GM08714 (cell line): ENCODE measurements around the gene TMEFF2.

Experiments
- H3K4me3 ChIP-seq: fragments of 200-500 bp; sonication (Bioruptor generic); 2 replicates; pipeline ENCODE4 v1.5.1; 2014; ENCODE audit warnings: mild to moderate bottlenecking, low read length, inconsistent platforms
- ZNF274 ChIP-seq: IDR thresholded peaks from 2 replicates; pipeline ENCODE4 v1.6.1; 2012; ENCODE audit warnings: mild to moderate bottlenecking, low read depth, low read length

The TMEFF2 gene

DNA sequence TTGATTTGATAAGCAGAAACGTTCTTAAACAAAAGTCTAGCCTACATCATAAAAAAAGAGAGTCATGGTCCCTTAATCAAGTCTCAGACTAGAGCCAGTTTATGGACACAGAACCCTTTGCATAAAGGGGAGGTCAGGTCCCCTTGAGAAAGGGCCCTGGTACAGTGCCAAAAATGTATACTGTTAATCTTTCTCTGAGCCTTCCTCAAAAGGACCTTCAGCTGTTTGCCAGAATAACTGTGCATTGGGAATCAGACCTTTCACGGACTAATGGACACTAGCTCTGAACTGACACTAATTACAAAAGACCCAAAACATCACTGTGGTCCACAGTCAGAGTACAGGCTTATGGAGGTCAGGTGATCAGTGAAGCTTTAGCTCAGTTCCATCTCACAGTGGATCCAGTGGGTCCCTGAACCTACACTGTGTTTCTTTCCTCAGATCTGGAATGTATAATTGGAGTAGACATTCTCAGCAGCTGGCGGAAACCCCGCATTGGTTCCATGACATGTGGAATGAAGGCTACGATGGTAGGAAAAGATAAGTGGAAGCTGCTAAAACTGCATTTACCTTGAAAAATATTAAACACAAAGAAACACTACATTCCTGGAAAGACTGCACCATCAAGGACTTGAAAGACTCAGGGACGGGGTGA, 151.4 kb downstream of the TMEFF2 start:
- no peak for TF ChIP-seq ZNF274
- H3K4me3 ChIP-seq: no peak overlapping the region

DNA sequence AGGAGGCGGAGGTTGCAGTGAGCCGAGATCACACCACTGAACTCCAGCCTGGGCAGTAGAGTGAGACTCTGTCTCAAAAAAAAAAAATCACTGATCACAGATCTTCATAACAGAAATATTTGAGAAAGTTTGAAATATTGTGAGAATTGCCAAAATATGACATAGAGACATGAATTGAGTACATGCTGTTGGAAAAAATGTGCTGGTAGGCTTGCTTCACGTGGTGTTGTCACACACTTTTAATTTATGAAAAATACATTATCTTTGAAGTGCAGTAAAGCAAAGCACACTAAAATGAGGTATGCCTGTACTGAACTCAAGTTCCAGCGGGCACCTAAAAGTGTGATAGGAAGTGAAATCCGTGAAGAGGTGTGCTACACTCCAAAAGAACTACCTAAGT, 152.6 kb downstream of the TMEFF2 start:
- no peak overlapping the region for H3K4me3 ChIP-seq
- TF ChIP-seq ZNF274: no peak

DNA sequence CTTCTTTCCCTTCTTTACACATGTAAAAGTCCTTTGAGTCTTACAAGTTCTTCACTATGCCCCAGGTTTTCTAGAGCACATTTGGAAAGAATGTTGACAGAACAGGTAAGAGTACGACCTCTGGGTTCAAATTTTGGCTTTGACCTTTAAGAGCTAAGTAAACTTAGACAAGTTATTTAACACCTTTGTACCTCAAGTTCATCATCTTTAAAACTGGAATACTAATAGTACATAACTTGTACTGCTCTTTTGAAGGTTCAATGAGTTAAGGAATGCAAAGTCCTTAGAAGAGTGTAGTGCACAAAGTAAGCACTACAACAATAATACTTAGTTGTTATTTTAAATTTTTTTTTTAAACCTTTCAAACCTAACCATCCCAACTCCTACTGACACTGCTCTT, 156.6 kb downstream of the TMEFF2 start:
- TF ChIP-seq ZNF274: no peak
- H3K4me3 ChIP-seq: no peak overlapping the region

DNA sequence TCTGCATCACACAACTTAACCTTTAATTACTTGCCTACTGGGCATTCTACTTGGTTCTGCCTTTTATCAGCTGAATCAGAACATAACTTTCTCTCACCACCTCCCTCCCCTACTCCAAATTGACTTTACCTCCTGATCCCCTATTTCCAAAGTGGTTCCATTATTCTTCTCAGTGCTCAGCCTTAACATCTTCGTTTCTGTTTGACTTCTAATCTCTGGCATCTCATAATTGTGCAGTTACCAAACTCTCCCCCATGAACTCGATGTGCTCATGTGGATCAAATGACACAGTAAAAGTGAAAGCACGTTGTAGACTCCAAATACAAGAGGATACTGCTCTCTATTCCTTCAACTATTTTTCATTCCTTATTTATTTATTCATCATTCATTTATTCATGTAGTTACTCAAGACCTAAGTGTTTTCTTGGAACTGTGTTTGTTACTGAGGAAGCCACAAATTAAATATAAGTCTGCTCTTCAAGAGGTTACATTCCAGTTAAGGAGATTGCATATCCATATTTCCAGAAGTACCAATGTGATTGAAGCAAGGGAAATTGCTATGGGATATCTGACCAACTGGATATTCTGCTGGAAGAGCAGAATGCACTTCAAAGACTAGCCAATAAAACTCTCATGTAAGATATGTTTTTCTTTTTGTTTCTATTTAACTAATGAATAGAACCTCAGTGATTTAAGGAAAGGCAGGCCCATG, 158.8 kb downstream of the TMEFF2 start:
- no peak overlapping the region for H3K4me3 ChIP-seq
- no peak for TF ChIP-seq ZNF274

DNA sequence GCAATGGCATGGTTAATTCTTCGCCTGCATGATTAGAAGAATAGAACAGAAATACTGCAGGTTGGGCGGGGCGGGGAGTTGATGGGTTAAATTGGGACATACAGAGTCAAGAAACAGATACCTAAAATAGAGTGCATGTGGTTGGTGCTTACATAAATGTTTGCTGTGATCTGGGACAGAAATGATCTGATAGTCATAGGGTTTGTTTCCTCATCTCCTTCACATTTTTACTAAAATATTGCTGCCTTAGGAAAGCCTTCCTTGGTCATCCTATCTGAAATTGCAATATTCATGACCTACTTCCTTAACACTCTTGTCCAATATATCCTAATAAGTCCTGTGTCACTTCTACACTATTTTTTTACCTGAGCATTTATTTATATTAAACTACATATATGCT, 163.9 kb downstream of the TMEFF2 start:
- TF ChIP-seq ZNF274: no peak

DNA sequence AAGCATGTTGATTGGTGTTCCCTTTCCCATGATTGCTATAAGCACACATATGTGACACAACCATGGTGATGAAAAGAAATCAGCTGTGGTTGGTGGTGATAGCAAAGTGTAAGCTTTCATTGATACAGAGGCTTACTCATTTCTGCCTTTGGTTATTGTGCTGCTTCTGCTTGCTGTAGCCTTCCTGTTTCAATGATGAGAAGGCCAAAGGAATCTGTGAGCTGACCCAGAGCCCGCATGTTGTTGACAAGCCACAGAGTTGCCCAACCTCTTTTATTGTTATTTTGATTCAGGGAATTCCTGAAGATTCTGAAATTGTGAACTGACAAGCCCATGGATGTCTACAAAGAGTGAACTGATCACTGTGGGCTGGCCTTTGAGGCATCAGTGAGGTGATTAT, 164.4 kb downstream of the TMEFF2 start:
- H3K4me3 ChIP-seq: no peak overlapping the region
- no peak for TF ChIP-seq ZNF274

More for the DNA sequence above, 163.9 kb downstream of the TMEFF2 start:
- H3K4me3 ChIP-seq: no peak overlapping the region

DNA sequence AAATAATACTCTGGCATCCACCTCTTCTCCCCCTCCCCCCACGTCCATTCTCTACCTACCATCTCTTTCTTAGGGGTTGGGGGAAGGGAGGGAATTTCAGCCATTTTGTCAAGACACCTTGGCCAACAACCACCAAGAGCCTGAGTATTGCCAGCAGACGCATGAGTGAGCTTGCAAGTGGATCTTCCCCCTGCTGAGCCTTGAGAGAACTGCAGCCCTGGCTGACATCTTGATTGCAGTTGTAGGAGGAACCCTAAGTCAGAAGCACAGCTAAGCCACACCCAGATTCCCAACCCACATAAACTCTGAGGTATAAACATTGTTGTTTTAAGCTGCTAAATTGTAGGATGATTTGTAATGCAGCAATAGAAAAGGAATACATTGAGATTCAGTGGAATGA, 165.6 kb downstream of the TMEFF2 start:
- no peak overlapping the region for H3K4me3 ChIP-seq
- no peak for TF ChIP-seq ZNF274

DNA sequence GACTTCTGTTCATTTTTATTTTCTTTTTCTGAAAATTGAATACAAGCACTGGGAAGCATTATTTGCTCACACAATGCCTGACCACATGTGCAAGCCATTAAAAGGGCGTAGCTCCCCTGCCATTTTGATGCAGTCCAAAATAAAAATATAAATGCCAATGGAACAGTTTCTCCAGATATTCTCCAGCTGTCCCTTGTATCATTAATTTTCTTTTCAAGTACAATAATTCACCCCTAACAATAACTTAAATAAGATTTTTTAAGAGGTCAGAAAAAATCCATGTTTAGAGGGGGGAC, 168.0 kb downstream of the TMEFF2 start:
- H3K4me3 ChIP-seq: no peak overlapping the region
- TF ChIP-seq ZNF274: no peak

DNA sequence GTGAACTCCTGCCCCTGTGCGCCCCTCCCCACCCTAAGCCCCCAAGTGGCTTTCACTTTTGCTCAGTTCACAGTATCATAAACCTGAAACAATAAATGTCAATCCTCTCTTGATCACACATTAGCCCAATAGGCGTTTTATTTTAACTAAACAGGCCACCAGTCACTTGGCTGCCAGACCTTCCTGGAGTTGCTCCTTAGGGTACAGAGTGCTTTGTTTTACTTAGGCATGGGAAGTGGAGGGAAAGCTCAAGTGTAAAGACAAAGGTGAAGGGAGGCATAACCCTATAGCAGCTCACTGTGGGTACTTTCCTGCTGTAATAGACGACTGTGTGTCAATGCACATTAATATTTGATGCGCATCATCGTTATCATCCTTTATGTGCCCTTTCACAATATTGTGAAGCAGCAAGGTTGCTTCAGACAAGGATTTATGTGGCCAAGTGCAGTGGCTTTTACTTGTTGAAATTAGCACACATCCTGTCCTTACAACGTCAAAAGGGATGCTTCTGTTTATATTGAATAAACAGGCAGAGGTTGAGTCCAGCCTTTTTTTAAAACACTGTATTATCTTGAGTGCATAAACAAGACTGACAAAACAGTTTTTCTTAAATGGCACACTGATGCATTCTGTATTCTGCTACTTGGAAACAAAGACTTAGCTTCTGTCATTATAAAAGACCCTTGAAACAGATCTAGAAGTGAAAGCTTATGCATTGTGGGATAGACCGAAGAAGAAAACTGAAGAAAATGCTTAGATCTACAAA, 168.5 kb downstream of the TMEFF2 start:
- TF ChIP-seq ZNF274: no peak
- H3K4me3 ChIP-seq: no peak overlapping the region

DNA sequence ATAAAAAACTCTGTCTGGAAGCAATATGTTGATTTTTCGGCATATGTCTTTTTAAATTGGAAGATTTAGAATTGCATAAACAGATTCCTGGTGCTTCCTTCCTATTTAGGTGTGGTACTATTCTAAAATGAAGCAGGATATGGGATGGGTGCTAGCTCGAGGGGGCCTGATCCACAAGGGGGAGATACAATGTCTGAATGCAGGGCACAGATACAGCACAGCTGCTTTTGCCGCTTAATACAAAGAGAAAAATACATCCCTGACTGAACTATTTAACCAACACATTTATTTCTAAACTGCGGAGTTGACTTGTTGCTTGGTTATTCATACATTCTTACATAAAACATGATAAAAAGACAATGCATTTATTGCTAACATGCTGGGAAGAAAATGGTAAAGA, 169.1 kb downstream of the TMEFF2 start:
- TF ChIP-seq ZNF274: no peak
- H3K4me3 ChIP-seq: no peak overlapping the region

DNA sequence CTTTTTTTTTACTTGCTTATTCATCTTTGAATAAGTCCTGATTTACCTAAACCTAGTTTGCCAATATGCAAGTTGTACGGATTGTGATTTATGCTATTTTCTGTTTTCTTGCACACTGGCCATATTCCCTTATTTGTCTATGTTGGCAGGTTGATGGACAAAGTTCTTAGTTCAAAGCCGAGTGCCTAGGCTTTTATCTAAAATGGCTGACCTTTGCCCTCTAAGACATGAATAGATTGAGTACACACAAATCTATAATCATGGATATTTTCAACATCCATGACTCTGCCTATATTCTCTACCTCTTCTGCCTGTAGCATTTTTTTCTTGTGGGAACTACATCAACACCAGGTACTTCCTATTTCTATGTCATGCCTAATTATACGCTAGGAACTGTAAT, 171.7 kb downstream of the TMEFF2 start:
- H3K4me3 ChIP-seq: no peak overlapping the region
- TF ChIP-seq ZNF274: no peak

DNA sequence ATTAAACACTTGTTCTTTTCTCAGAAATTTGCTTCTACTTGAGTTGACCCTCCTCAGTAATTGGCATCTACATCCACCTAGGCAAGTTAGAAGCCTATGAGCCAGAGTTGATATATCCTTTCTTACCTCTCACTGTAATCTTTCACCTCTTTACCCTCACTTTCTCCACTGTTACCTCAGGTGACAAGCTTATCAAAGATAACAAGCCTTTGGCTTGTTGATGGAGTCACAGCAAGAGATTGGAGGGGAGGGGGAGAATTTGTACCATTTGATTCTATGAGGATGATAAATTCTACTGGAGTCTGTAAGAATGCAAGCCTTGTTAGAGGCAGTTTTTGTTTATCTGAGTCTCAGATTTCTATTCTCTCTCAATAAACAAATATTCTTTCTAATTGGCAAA, 176.9 kb downstream of the TMEFF2 start:
- H3K4me3 ChIP-seq: no peak overlapping the region
- no peak for TF ChIP-seq ZNF274

DNA sequence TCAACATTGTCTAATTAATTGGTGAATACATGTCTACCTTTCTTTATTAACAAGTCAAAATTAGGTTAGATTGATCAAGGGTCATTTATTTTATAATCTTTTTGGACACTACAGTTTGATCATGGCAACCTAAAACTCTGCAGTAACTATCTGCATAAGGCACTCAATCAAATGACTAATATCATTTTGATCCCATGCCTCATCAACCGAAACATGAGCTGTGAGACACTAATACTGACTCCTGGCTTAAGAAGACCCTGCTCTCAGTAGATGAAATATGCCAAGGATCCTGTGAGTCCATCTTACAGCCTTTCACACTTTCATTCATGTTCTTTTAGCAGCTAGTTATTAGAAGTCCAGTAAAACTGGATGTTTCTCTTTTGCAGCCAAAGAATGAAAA, 178.5 kb downstream of the TMEFF2 start:
- H3K4me3 ChIP-seq: no peak overlapping the region
- no peak for TF ChIP-seq ZNF274

DNA sequence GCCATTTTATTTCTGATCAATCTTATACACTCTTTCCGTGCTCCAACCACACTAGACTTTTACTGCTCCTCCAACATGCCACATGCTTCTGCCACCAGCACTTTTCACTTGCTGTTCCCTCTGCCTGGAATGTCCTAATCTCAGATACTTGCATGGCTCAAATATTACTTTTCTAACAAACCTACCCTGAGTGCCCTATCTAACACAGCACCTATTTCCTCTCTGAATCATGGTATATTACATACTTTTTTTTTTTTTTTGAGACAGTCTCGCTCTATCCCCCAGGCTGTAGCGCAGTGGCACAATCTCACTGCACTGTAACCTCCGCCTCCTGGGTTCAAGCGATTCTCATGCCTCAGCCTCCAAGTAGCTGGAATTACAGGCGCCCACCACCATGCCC, 181.5 kb downstream of the TMEFF2 start:
- no peak for TF ChIP-seq ZNF274
- H3K4me3 ChIP-seq: no peak overlapping the region

DNA sequence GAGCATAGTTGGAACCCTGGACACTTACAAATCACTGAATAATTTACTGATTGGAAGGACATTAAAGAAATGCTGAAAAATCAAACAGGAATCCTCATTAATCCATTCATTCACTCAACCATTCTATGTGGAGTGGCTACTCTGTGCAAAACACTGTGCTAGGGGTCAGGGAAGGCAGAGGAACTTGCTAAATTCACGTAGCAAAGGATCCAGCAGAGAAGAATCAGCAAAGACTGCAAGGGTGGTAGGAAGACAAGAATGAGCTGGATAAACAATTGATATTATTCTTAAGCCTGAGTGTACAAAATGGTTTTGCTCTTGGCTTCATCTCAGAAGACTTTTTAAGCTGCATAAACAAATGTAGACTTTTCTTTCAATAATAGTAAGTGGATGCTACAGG, 183.5 kb downstream of the TMEFF2 start:
- TF ChIP-seq ZNF274: no peak

More for the DNA sequence above, 183.5 kb downstream of the TMEFF2 start:
- no peak overlapping the region for H3K4me3 ChIP-seq
